AG09319 (cell line): ENCODE measurements around the gene PON1.

Experiments
- DNase-seq: peaks from one replicate; pipeline ENCODE4 v3.0.0-alpha.2; 2010; ENCODE audit warnings: low read depth; ENCODE audit errors: extremely low read depth
- CTCF ChIP-seq: IDR thresholded peaks from 2 replicates; pipeline ENCODE4 v1.5.1; 2011; ENCODE audit warnings: low read depth, mild to moderate bottlenecking, inconsistent platforms, low read length, moderate library complexity

The PON1 gene

GRCh38 chr7:95324431-95324830 is at the start of gene PON1:
TSS of gene PON1 (minus strand) at chr7:95324532. CDS start at chr7:95324475, 57 bp downstream.
- TF ChIP-seq CTCF = no peak
- no peak for DNase-seq

- no peak for DNase-seq
- no peak for TF ChIP-seq CTCF
Measured at GRCh38 chr7:95373323-95373722, 49.0 kb upstream of the PON1 start.

- DNase-seq = no peak
- TF ChIP-seq CTCF = no peak
Measured at GRCh38 chr7:95368235-95368634, 43.9 kb upstream of the PON1 start.

GRCh38 chr7:95367606-95368005 is 43.3 kb upstream of the PON1 start:
- no peak for TF ChIP-seq CTCF
- no peak for DNase-seq

GRCh38 chr7:95365151-95365550 is 40.8 kb upstream of the PON1 start:
- no peak for TF ChIP-seq CTCF
- no peak for DNase-seq

GRCh38 chr7:95357623-95358022 is 33.3 kb upstream of the PON1 start:
- TF ChIP-seq CTCF = peak; percentile 28
- DNase-seq = no peak

GRCh38 chr7:95342642-95343307 is 18.4 kb upstream of the PON1 start:
- DNase-seq = no peak
- TF ChIP-seq CTCF = no peak; the same call in 1 of the 2 replicates
